HepG2 (cell line): ENCODE results near the gene CDC20B. TPM values are rescaled to one million over a fixed set of nuclear protein-coding genes. Genes with fewer than 3 reads are reported as not detected.

ENCODE experiments used
- ATAC-seq: fragments of 200-7000 bp; cut with Tn5 transposase; 3 replicates; pipeline ENCODE4 v1.9.1; 2020; ENCODE audit warnings: mild to moderate bottlenecking, moderate library complexity
- BruUV-seq: library from RNA; stranded (reverse); fragments of 400-500 nt; replicated peaks from 2 replicates; lab custom pipeline; 2021; lab: Mats Ljungman, UMichigan
- CTCF ChIA-PET: fragments of 300-600 bp; formaldehyde crosslinking; extraction: SDS; loops from one replicate; lab custom pipeline; 2021; ENCODE audit warnings: low total read pairs, inconsistent platforms, low intra/inter-chr PET ratio; lab: Yijun Ruan, JAX
- POLR2A ChIA-PET: fragments of 350-600 bp; sonication (Branson Sonifier 250); formaldehyde crosslinking; loops from one replicate; lab custom pipeline; 2020; ENCODE audit warnings: antibody characterized with exemption, inconsistent platforms; lab: Yijun Ruan, JAX
- DNase-seq: peaks from one replicate; pipeline ENCODE4 v3.0.0-alpha.2; 2015; ENCODE audit warnings: low spot score
- FAIRE-seq: peaks from 3 replicates; lab custom pipeline; 2011; peaks lifted over from hg19 to GRCh38; lab: Jason Lieb, UNC
- H2AFZ ChIP-seq: one replicate; pipeline ENCODE4 v1.6.1; 2011; ENCODE audit warnings: low read length, inconsistent platforms
- H3K27ac ChIP-seq: fragments of 300-600 bp; 3 replicates; pipeline ENCODE4 v1.8.0; 2011; ENCODE audit warnings: mixed run types, mild to moderate bottlenecking, mixed read lengths, low read length, inconsistent platforms; ENCODE audit not compliant: insufficient read depth; ENCODE audit errors: extremely low read length
- H3K27me3 ChIP-seq, 2 experiments: fragments of 200-600 bp in 1 of 2; 2 replicates in 1 of 2; 3 replicates in 1 of 2; pipeline versions ENCODE4 v1.6.0 to v1.8.0; 2011; ENCODE audit warnings: low read length in 2 of 2, mild to moderate bottlenecking in 2 of 2, moderate library complexity in 2 of 2, inconsistent platforms in 1 of 2; ENCODE audit not compliant: insufficient read depth in 2 of 2, control insufficient read depth in 1 of 2
- H3K36me3 ChIP-seq, 2 experiments: fragments of 200-600 bp in 1 of 2; replicated peaks in 1 of 2; 2 replicates in 1 of 2; 3 replicates in 1 of 2; pipeline versions ENCODE4 v1.5.1 to v1.8.0; 2011; ENCODE audit warnings: low read length in 2 of 2, inconsistent platforms in 1 of 2; ENCODE audit not compliant: insufficient read depth in 2 of 2, control insufficient read depth in 1 of 2
- H3K4me1 ChIP-seq: 2 replicates; pipeline ENCODE4 v1.5.1; 2012; ENCODE audit warnings: low read length, inconsistent platforms; ENCODE audit not compliant: insufficient read depth
- H3K4me2 ChIP-seq: 2 replicates; pipeline ENCODE4 v1.6.0; 2011; ENCODE audit warnings: low read depth, low read length, inconsistent platforms
- H3K4me3 ChIP-seq, 3 experiments: fragments of 200-600 bp in 1 of 3; sonication (generic), shearing (Covaris generic) in 1 of 3; replicated peaks in 1 of 3; 2 replicates each; pipeline ENCODE4 v1.5.1; 2011 to 2016; ENCODE audit warnings: low read length in 3 of 3, inconsistent platforms in 2 of 3, low read depth in 2 of 3, mild to moderate bottlenecking in 2 of 3, control low read depth in 1 of 3, mixed read lengths in 1 of 3; ENCODE audit not compliant: insufficient read depth in 1 of 3
- H3K79me2 ChIP-seq: one replicate; pipeline ENCODE4 v1.6.1; 2011; ENCODE audit warnings: low read length, inconsistent platforms; ENCODE audit not compliant: insufficient read depth
- H3K9ac ChIP-seq: 2 replicates; pipeline ENCODE4 v1.6.0; 2011; ENCODE audit warnings: mild to moderate bottlenecking, low read depth, low read length, inconsistent platforms; ENCODE audit not compliant: insufficient read depth
- H3K9me3 ChIP-seq: 2 replicates; pipeline ENCODE4 v1.5.1; 2012; ENCODE audit warnings: mild to moderate bottlenecking, low read length
- H4K20me1 ChIP-seq: 2 replicates; pipeline ENCODE4 v1.6.0; 2011; ENCODE audit warnings: inconsistent platforms, mild to moderate bottlenecking, low read length, moderate library complexity; ENCODE audit not compliant: insufficient read depth
- ZNF572 ChIP-seq: sonication (generic); formaldehyde crosslinking; IDR thresholded peaks from 2 replicates; pipeline ENCODE4 v1.5.1; 2020; ENCODE audit warnings: mild to moderate bottlenecking, missing genetic modification reagents
- WGBS: methylation state at CpG from one replicate; pipeline ENCODE4 v1.1.6; 2017; ENCODE audit warnings: low lambda C conversion rate; 5-methylcytosine and 5-hydroxymethylcytosine counted together
- in situ Hi-C: cut with HindIII; loops from 2 replicates; pipeline ENCODE4 v1.10.0; 2017; ENCODE audit warnings: low pct_unique_long_range_greater_than_20kb; ENCODE audit not compliant: extremely low pct_ligation_motif_present
- intact Hi-C: fragments of 100-400 bp; cut with micrococcal nuclease; formaldehyde crosslinking; loops from one replicate; pipeline ENCODE4 v1.10.0; 2022; ENCODE audit not compliant: unreplicated experiment
- polyA plus RNA-seq, 8 experiments: library from polyadenylated mRNA; depleted of rRNA in 3 of 8; stranded (reverse) in 7 of 8; unstranded in 1 of 8; fragments of >200 nt; fragmentation: Illumina TruSeq in 4 of 8; extraction: Trizol in 4 of 8; gene quantifications; 2 replicates each; pipeline versions ENCODE4 v1.2.1 to v1.2.3, GENCODE V29; 2011 to 2016; ENCODE audit warnings: low read depth in 4 of 8, missing spikeins in 1 of 8, mixed read lengths in 1 of 8; ENCODE audit not compliant: insufficient read depth in 1 of 8
- total RNA-seq, 5 experiments: library from RNA; depleted of rRNA; stranded (reverse); fragments of >200 nt; fragmentation: Illumina TruSeq; extraction: Trizol; gene quantifications; 2 replicates each; pipeline ENCODE4 v1.2.3, GENCODE V29; 2016; ENCODE audit warnings: low read depth in 1 of 5
- TF ChIP-seq, protein P1 (sequence below): fragments of 450-650 bp; IDR thresholded peaks from 2 replicates; pipeline ENCODE4 v1.6.1; 2017
- TF ChIP-seq, protein P2 (sequence below): sonication (generic); formaldehyde crosslinking; IDR thresholded peaks from 2 replicates; pipeline ENCODE4 v1.4.0; 2020; ENCODE audit warnings: mild to moderate bottlenecking, missing genetic modification reagents
- TF ChIP-seq, protein P3 (sequence below): sonication (generic); formaldehyde crosslinking; IDR thresholded peaks from 2 replicates; pipeline ENCODE4 v1.5.1; 2020; ENCODE audit warnings: missing genetic modification reagents, mild to moderate bottlenecking, borderline replicate concordance

CDC20B gene
- total and polyA plus RNA-seq, 2 of the 13 experiments (the other 11 are each of a cell fraction or from before 2014, with no cell fraction given): not detected

DNA sequence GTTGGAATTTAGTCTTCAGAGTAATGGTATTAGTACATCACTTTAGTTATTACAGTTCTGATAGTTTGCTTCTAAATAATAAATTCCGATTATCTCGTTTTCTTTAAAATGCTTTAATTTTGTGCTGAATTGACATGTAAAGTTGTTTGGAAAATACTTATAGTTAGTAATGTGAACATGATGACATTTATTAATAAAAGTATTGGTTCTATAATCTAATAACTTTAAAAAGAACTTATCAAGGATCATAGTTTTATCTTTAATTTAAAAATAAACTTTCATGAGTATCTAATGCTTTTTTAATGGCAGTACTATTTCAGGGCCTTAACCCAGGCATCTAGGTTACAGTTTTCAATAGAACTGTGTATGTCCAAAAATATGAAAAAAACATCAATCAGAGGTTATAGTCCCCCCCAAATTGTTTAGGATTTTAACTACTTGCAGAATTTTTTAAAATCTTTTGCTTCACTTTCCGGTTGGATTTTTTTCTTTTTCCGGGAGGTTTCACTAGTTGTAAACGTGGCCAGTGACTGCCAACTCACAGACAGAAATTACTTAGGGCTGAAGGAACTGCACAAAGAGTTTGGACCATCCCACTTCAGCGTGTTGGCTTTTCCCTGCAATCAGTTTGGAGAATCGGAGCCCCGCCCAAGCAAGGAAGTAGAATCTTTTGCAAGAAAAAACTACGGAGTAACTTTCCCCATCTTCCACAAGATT, 12.3 kb downstream of the CDC20B start:
- no TSS peak for BruUV-seq
- no peak overlapping the region for H2AFZ ChIP-seq
- intact Hi-C loops: no loop called here

More for the DNA sequence above, 12.3 kb downstream of the CDC20B start:
- FAIRE-seq (no peak), ATAC-seq (no peak), DNase-seq (no peak)
- peak overlapping the region in 1 of 3 experiments; percentile 48; a peak in 1 of 6 replicates for H3K4me3 ChIP-seq
- no peaks in the 10 kb centered on the region for H3K36me3 ChIP-seq
- in situ Hi-C loops: loop anchor here (25.0 kb wide), 1 partner anchor 648 kb away; the partner anchor contains the start of gene SNX18
- ChIA-PET CTCF (interaction anchor here (1.3 to 1.5 kb wide), 2 partner anchors 255 to 257 kb away, joined by 3 to 6 read pairs; no protein-coding TSS in a partner anchor), POLR2A (no interaction called here)
- H3K27ac ChIP-seq: no peak overlapping the region
- no peaks in the 10 kb centered on the region for H3K4me1 ChIP-seq
- H3K4me2 ChIP-seq: peak overlapping the region; percentile 68; the same call in 1 of the 2 replicates
- H4K20me1 ChIP-seq: no peaks in the 10 kb centered on the region
- no peaks in the 10 kb centered on the region for H3K9me3 ChIP-seq
- peaks cover 0 to 11% of the 10 kb centered on the region in 2 experiments; a peak in 1 of 5 replicates for H3K27me3 ChIP-seq
- no peaks in the 10 kb centered on the region for H3K79me2 ChIP-seq
- TF ChIP-seq, protein P1, sequence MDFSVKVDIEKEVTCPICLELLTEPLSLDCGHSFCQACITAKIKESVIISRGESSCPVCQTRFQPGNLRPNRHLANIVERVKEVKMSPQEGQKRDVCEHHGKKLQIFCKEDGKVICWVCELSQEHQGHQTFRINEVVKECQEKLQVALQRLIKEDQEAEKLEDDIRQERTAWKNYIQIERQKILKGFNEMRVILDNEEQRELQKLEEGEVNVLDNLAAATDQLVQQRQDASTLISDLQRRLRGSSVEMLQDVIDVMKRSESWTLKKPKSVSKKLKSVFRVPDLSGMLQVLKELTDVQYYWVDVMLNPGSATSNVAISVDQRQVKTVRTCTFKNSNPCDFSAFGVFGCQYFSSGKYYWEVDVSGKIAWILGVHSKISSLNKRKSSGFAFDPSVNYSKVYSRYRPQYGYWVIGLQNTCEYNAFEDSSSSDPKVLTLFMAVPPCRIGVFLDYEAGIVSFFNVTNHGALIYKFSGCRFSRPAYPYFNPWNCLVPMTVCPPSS: no peak
- TF ChIP-seq, protein P2, sequence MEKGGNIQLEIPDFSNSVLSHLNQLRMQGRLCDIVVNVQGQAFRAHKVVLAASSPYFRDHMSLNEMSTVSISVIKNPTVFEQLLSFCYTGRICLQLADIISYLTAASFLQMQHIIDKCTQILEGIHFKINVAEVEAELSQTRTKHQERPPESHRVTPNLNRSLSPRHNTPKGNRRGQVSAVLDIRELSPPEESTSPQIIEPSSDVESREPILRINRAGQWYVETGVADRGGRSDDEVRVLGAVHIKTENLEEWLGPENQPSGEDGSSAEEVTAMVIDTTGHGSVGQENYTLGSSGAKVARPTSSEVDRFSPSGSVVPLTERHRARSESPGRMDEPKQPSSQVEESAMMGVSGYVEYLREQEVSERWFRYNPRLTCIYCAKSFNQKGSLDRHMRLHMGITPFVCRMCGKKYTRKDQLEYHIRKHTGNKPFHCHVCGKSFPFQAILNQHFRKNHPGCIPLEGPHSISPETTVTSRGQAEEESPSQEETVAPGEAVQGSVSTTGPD (CRISPR knock-in tag): no peak
- TF ChIP-seq, protein P3, sequence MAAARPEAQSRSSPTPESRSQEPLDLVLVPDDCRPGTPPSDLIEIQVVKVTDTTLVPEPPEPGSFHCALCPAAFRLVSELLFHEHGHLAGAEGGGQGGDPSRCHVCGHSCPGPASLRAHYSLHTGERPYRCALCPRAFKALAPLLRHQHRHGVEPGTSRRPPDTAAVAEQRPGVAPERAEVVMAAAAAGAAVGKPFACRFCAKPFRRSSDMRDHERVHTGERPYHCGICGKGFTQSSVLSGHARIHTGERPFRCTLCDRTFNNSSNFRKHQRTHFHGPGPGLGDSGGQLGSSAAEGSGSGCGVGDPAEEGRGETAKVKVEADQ (CRISPR knock-in tag): no peak
- no peak for TF ChIP-seq ZNF572 (CRISPR knock-in tag)
- WGBS: 12% methylated on average over 9 of the region's 9 CpGs
- H3K9ac ChIP-seq: no peak overlapping the region
